GM12891 (cell line): ENCODE data around the gene PDPK1.
A peak's percentile ranks its signal among the peaks of the same experiment; 100 is the strongest.
"Not testable (repeated sequence)": the region's sequence is repeated elsewhere in the genome, so short reads cannot be mapped to it uniquely, and the experiment has no call there.

Experiments used
- DNase-seq: peaks from one replicate; pipeline ENCODE4 v3.0.0; 2011; ENCODE audit warnings: low spot score; ENCODE audit not compliant: insufficient read length
- FAIRE-seq: peaks from 2 replicates; lab custom pipeline; 2011; peaks lifted over from hg19 to GRCh38; lab: Jason Lieb, UNC
- SPI1 ChIP-seq: IDR thresholded peaks from 2 replicates; pipeline ENCODE4 v1.6.1; 2011; ENCODE audit warnings: low read depth, low read length, control low read depth

PDPK1 gene

GRCh38 chr16:2639071-2639721 is 101.4 kb downstream of the PDPK1 start:
- DNase-seq = not testable (repeated sequence)
- FAIRE-seq = peak; percentile 89

GRCh38 chr16:2639722-2640072 is 101.9 kb downstream of the PDPK1 start:
- not testable (repeated sequence) for DNase-seq
- TF ChIP-seq SPI1 = peak; percentile 64
- FAIRE-seq = peak; percentile 92

- not testable (repeated sequence) for FAIRE-seq
These were observed 104.7 kb downstream of the PDPK1 start for GRCh38 chr16:2642561-2642960.

GRCh38 chr16:2644754-2645453 is 107.1 kb downstream of the PDPK1 start:
- DNase-seq, FAIRE-seq: not testable (repeated sequence)

More at GRCh38 chr16:2642561-2642960, 104.7 kb downstream of the PDPK1 start:
- not testable (repeated sequence) for DNase-seq

- not testable (repeated sequence) for FAIRE-seq, DNase-seq
These were observed 113.5 kb downstream of the PDPK1 start for GRCh38 chr16:2651268-2651871.
